ENCODE data around the gene NR2F1-AS1.
"Not testable (repeated sequence)": the region's sequence is repeated elsewhere in the genome, so short reads cannot be mapped to it uniquely, and the experiment has no call there.

DNA sequence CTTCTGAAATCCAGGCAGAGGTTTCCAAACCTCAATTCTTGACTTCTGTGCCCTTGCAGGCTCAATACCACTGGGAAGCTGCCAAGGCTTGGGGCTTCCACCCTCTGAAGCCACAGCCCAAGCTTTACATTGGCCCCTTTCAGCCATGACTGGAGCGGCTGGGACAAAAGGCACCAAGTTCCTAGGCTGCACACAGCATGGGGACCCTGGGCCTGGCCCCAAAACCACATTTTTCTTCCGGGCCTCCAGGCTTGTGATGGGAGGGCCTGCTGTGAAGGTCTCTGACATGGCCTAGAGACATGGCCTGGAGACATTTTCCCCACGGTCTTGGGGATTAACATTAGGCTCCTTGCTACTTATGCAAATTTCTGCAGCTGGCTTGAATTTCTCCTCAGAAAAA lies 75.5 kb downstream of the NR2F1-AS1 start:
- TF ChIP-seq, protein P1, sequence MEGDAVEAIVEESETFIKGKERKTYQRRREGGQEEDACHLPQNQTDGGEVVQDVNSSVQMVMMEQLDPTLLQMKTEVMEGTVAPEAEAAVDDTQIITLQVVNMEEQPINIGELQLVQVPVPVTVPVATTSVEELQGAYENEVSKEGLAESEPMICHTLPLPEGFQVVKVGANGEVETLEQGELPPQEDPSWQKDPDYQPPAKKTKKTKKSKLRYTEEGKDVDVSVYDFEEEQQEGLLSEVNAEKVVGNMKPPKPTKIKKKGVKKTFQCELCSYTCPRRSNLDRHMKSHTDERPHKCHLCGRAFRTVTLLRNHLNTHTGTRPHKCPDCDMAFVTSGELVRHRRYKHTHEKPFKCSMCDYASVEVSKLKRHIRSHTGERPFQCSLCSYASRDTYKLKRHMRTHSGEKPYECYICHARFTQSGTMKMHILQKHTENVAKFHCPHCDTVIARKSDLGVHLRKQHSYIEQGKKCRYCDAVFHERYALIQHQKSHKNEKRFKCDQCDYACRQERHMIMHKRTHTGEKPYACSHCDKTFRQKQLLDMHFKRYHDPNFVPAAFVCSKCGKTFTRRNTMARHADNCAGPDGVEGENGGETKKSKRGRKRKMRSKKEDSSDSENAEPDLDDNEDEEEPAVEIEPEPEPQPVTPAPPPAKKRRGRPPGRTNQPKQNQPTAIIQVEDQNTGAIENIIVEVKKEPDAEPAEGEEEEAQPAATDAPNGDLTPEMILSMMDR (IDR thresholded peaks at IDR 0.05 in 4 of 5, conservative IDR thresholded peaks at IDR 0.05 in 1 of 5) = not testable (repeated sequence)
- not testable (repeated sequence) for TF ChIP-seq POLR2A (IDR thresholded peaks at IDR 0.05)

Data from gastrocnemius medialis (tissue), 4 donors.